GM23248 (cell line): ENCODE results near the gene MMP11.

Experiments
- EZH2 ChIP-seq: fragments of 200-600 bp; sonication (generic); IDR thresholded peaks from 2 replicates; pipeline ENCODE4 v1.6.1; 2018; ENCODE audit warnings: antibody characterized with exemption, mild to moderate bottlenecking; ENCODE audit not compliant: insufficient read depth, poor library complexity, severe bottlenecking
- EZH2phosphoT487 ChIP-seq: fragments of 200-600 bp; sonication (generic); IDR thresholded peaks from 2 replicates; pipeline ENCODE4 v1.6.1; 2018; ENCODE audit warnings: antibody characterized with exemption, moderate library complexity, mild to moderate bottlenecking, low read depth; ENCODE audit not compliant: insufficient read depth

DNA sequence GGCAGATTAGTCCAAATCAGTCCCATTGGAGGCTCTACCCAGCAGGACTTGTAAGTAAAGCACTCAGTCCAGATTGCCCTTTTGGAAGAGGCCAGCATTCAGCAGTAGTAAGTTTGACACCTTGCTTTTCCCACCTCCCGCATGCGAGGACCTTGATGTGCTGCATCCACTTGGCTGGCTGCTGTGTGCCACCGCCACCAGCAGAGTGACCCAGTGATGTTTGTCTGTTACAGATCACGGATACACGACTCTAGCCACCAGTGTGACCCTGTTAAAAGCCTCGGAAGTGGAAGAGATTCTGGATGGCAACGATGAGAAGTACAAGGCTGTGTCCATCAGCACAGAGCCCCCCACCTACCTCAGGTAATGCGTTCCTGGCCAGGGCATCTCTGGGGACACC is 20.7 kb downstream of the MMP11 start:
- TF ChIP-seq EZH2phosphoT487: no peak
- no peak for TF ChIP-seq EZH2
